Spleen (tissue), 7 donors: ENCODE data around the gene RNASE12.

Experiments
- CTCF ChIP-seq, 11 experiments: fragments of 200-600 bp in 7 of 11; fragments of 450-650 bp in 4 of 11; sonication (generic) in 4 of 11; IDR thresholded peaks in 8 of 11; conservative IDR thresholded peaks in 3 of 11; 1 replicate in 7 of 11; 2 replicates in 4 of 11; pipeline versions ENCODE4 v1.4.0 to v1.8.0; 2016 to 2021; ENCODE audit warnings: antibody characterized with exemption in 11 of 11, inconsistent platforms in 4 of 11, mild to moderate bottlenecking in 1 of 11
- POLR2A ChIP-seq, 3 donors: fragments of 450-650 bp; IDR thresholded peaks; one replicate each; pipeline ENCODE4 v1.5.1; 2017; ENCODE audit warnings: antibody characterized with exemption in 3 of 3, mild to moderate bottlenecking in 1 of 3
- donor health status: DM: no; HTN: no; CAD: no; lungs with moderate emphysema.
- donor health status: DM: no; HTN: no; CAD: no.
- donor health status: DM: no; HTN: no; CAD: no.

GRCh38 chr14:20607617-20608016, 16.4 kb upstream of the RNASE12 start:
- TF ChIP-seq CTCF (IDR thresholded peaks at IDR 0.05 in 8 of 11, conservative IDR thresholded peaks at IDR 0.05 in 3 of 11) (no peak), POLR2A (IDR thresholded peaks at IDR 0.05) (no peak)
